Measurements from ENCODE around the gene PSD2.

PSD2 gene

GRCh38 chr5:139849501-139849900 lies 53.9 kb downstream of the PSD2 start:
- DNase-seq (ENCODE audit: insufficient read length, low spot score) = no peak
- FAIRE-seq = no peak
- TF ChIP-seq PAX5 (IDR thresholded peaks at IDR 0.05; ENCODE audit: insufficient read depth, low read length, severe bottlenecking) (no peak), POLR2A (IDR thresholded peaks at IDR 0.05; ENCODE audit: low read depth, low read length) (no peak), POLR2AphosphoS5 (IDR thresholded peaks at IDR 0.05; ENCODE audit: low read depth, low read length) (no peak), TAF1 (IDR thresholded peaks at IDR 0.05; ENCODE audit: low read depth, low read length) (no peak), SPI1 (IDR thresholded peaks at IDR 0.05; ENCODE audit: low read depth, low read length) (no peak), POU2F2 (IDR thresholded peaks at IDR 0.05; ENCODE audit: low read depth, low read length) (no peak)

- no peak for TF ChIP-seq SPI1 (IDR thresholded peaks at IDR 0.05; ENCODE audit: low read depth, low read length)
- no peak for TF ChIP-seq TAF1 (IDR thresholded peaks at IDR 0.05; ENCODE audit: low read depth, low read length)
- TF ChIP-seq POU2F2 (IDR thresholded peaks at IDR 0.05; ENCODE audit: low read depth, low read length) = no peak
- no peak for TF ChIP-seq POLR2AphosphoS5 (IDR thresholded peaks at IDR 0.05; ENCODE audit: low read depth, low read length)
- no peak for TF ChIP-seq POLR2A (IDR thresholded peaks at IDR 0.05; ENCODE audit: low read depth, low read length)
- no peak for TF ChIP-seq PAX5 (IDR thresholded peaks at IDR 0.05; ENCODE audit: insufficient read depth, low read length, severe bottlenecking)
- no peak for DNase-seq (ENCODE audit: insufficient read length, low spot score)
- FAIRE-seq = no peak
Observed at GRCh38 chr5:139849942-139850341, 54.3 kb downstream of the PSD2 start.

- no peak for FAIRE-seq
- no peak for DNase-seq (ENCODE audit: insufficient read length, low spot score)
- TF ChIP-seq POLR2A (IDR thresholded peaks at IDR 0.05; ENCODE audit: low read depth, low read length) (no peak), PAX5 (IDR thresholded peaks at IDR 0.05; ENCODE audit: insufficient read depth, low read length, severe bottlenecking) (no peak), POLR2AphosphoS5 (IDR thresholded peaks at IDR 0.05; ENCODE audit: low read depth, low read length) (no peak), POU2F2 (IDR thresholded peaks at IDR 0.05; ENCODE audit: low read depth, low read length) (no peak), TAF1 (IDR thresholded peaks at IDR 0.05; ENCODE audit: low read depth, low read length) (no peak)
Observed at GRCh38 chr5:139850423-139851016, 54.9 kb downstream of the PSD2 start.

GRCh38 chr5:139851558-139851957 lies 56.0 kb downstream of the PSD2 start:
- no peak for TF ChIP-seq SPI1 (IDR thresholded peaks at IDR 0.05; ENCODE audit: low read depth, low read length)
- no peak for TF ChIP-seq TAF1 (IDR thresholded peaks at IDR 0.05; ENCODE audit: low read depth, low read length)
- TF ChIP-seq PAX5 (IDR thresholded peaks at IDR 0.05; ENCODE audit: insufficient read depth, low read length, severe bottlenecking) = no peak
- TF ChIP-seq POLR2AphosphoS5 (IDR thresholded peaks at IDR 0.05; ENCODE audit: low read depth, low read length) = no peak
- no peak for DNase-seq (ENCODE audit: insufficient read length, low spot score)
- no peak for FAIRE-seq

GRCh38 chr5:139852696-139853095 lies 57.1 kb downstream of the PSD2 start:
- TF ChIP-seq TAF1 (IDR thresholded peaks at IDR 0.05; ENCODE audit: low read depth, low read length) (no peak), POU2F2 (IDR thresholded peaks at IDR 0.05; ENCODE audit: low read depth, low read length) (no peak), POLR2AphosphoS5 (IDR thresholded peaks at IDR 0.05; ENCODE audit: low read depth, low read length) (no peak), POLR2A (IDR thresholded peaks at IDR 0.05; ENCODE audit: low read depth, low read length) (no peak), SPI1 (IDR thresholded peaks at IDR 0.05; ENCODE audit: low read depth, low read length) (no peak), PAX5 (IDR thresholded peaks at IDR 0.05; ENCODE audit: insufficient read depth, low read length, severe bottlenecking) (no peak)
- FAIRE-seq (no peak), DNase-seq (ENCODE audit: insufficient read length, low spot score) (no peak)

- FAIRE-seq (no peak), DNase-seq (ENCODE audit: insufficient read length, low spot score) (no peak)
- TF ChIP-seq POLR2AphosphoS5 (IDR thresholded peaks at IDR 0.05; ENCODE audit: low read depth, low read length) = no peak
Observed at GRCh38 chr5:139854029-139854605, 58.5 kb downstream of the PSD2 start.

GRCh38 chr5:139854953-139855352 lies 59.3 kb downstream of the PSD2 start:
- DNase-seq (ENCODE audit: insufficient read length, low spot score) = no peak
- TF ChIP-seq POU2F2 (IDR thresholded peaks at IDR 0.05; ENCODE audit: low read depth, low read length) (no peak), POLR2A (IDR thresholded peaks at IDR 0.05; ENCODE audit: low read depth, low read length) (no peak), SPI1 (IDR thresholded peaks at IDR 0.05; ENCODE audit: low read depth, low read length) (no peak), TAF1 (IDR thresholded peaks at IDR 0.05; ENCODE audit: low read depth, low read length) (no peak), POLR2AphosphoS5 (IDR thresholded peaks at IDR 0.05; ENCODE audit: low read depth, low read length) (no peak), PAX5 (IDR thresholded peaks at IDR 0.05; ENCODE audit: insufficient read depth, low read length, severe bottlenecking) (no peak)
- FAIRE-seq = no peak

- DNase-seq (ENCODE audit: insufficient read length, low spot score) (no peak), FAIRE-seq (no peak)
- no peak for TF ChIP-seq POU2F2 (IDR thresholded peaks at IDR 0.05; ENCODE audit: low read depth, low read length)
- no peak for TF ChIP-seq SPI1 (IDR thresholded peaks at IDR 0.05; ENCODE audit: low read depth, low read length)
- no peak for TF ChIP-seq POLR2AphosphoS5 (IDR thresholded peaks at IDR 0.05; ENCODE audit: low read depth, low read length)
- TF ChIP-seq PAX5 (IDR thresholded peaks at IDR 0.05; ENCODE audit: insufficient read depth, low read length, severe bottlenecking) = no peak
- TF ChIP-seq TAF1 (IDR thresholded peaks at IDR 0.05; ENCODE audit: low read depth, low read length) = no peak
- TF ChIP-seq POLR2A (IDR thresholded peaks at IDR 0.05; ENCODE audit: low read depth, low read length) = no peak
Observed at GRCh38 chr5:139855451-139855850, 59.8 kb downstream of the PSD2 start.

- FAIRE-seq (no peak), DNase-seq (ENCODE audit: insufficient read length, low spot score) (no peak)
- TF ChIP-seq PAX5 (IDR thresholded peaks at IDR 0.05; ENCODE audit: insufficient read depth, low read length, severe bottlenecking) (no peak), POU2F2 (IDR thresholded peaks at IDR 0.05; ENCODE audit: low read depth, low read length) (no peak), SPI1 (IDR thresholded peaks at IDR 0.05; ENCODE audit: low read depth, low read length) (no peak), POLR2AphosphoS5 (IDR thresholded peaks at IDR 0.05; ENCODE audit: low read depth, low read length) (no peak), TAF1 (IDR thresholded peaks at IDR 0.05; ENCODE audit: low read depth, low read length) (no peak), POLR2A (IDR thresholded peaks at IDR 0.05; ENCODE audit: low read depth, low read length) (no peak)
Observed at GRCh38 chr5:139855946-139856540, 60.4 kb downstream of the PSD2 start.

- no peak for TF ChIP-seq TAF1 (IDR thresholded peaks at IDR 0.05; ENCODE audit: low read depth, low read length)
- no peak for TF ChIP-seq PAX5 (IDR thresholded peaks at IDR 0.05; ENCODE audit: insufficient read depth, low read length, severe bottlenecking)
- no peak for TF ChIP-seq POU2F2 (IDR thresholded peaks at IDR 0.05; ENCODE audit: low read depth, low read length)
- no peak; the same call in 1 of the 2 replicates for TF ChIP-seq POLR2A (IDR thresholded peaks at IDR 0.05; ENCODE audit: low read depth, low read length)
- peak; percentile 57 for TF ChIP-seq POLR2AphosphoS5 (IDR thresholded peaks at IDR 0.05; ENCODE audit: low read depth, low read length)
- no peak for TF ChIP-seq SPI1 (IDR thresholded peaks at IDR 0.05; ENCODE audit: low read depth, low read length)
- no peak for FAIRE-seq
- no peak for DNase-seq (ENCODE audit: insufficient read length, low spot score)
Observed at GRCh38 chr5:139856714-139857113, 61.1 kb downstream of the PSD2 start.
